WTC11 (cell line): ENCODE measurements around the gene ZDHHC11. TPM values are rescaled to one million over a fixed set of nuclear protein-coding genes. Genes with fewer than 3 reads are reported as not detected.
A peak's percentile ranks its signal among the peaks of the same experiment; 100 is the strongest.

Experiments used
- ATAC-seq: fragments of 200-7000 bp; cut with Tn5 transposase; 2 replicates; pipeline ENCODE4 v1.10.0; 2021; ENCODE audit warnings: mild to moderate bottlenecking, moderate library complexity
- CTCF ChIA-PET: fragments of 300-600 bp; sonication (Branson Sonifier 250); formaldehyde crosslinking; loops from one replicate; lab custom pipeline; 2021; ENCODE audit warnings: antibody characterized with exemption; lab: Charles Lee
- POLR2A ChIA-PET: fragments of 350-600 bp; sonication (Branson Sonifier 250); formaldehyde crosslinking; loops from one replicate; lab custom pipeline; 2021; ENCODE audit warnings: antibody characterized with exemption; lab: Charles Lee
- DNase-seq: peaks from one replicate; pipeline ENCODE4 v3.0.0; 2021; ENCODE audit warnings: low spot score
- H3K27ac Mint-ChIP-seq: 2 replicates; pipeline ENCODE4 v1.8.0; 2021; ENCODE audit warnings: mixed read lengths
- H3K27me3 Mint-ChIP-seq: 2 replicates; pipeline ENCODE4 v1.8.0; 2021; ENCODE audit warnings: low read depth, mild to moderate bottlenecking, moderate library complexity, mixed read lengths
- H3K36me3 Mint-ChIP-seq: 2 replicates; pipeline ENCODE4 v1.8.0; 2021; ENCODE audit warnings: mixed read lengths
- H3K4me1 Mint-ChIP-seq: 2 replicates; pipeline ENCODE4 v1.8.0; 2022; ENCODE audit warnings: mixed read lengths
- H3K4me3 Mint-ChIP-seq: 2 replicates; pipeline ENCODE4 v1.8.0; 2021; ENCODE audit warnings: mild to moderate bottlenecking, moderate library complexity, mixed read lengths
- H3K9me3 Mint-ChIP-seq: 2 replicates; pipeline ENCODE4 v1.8.0; 2021; ENCODE audit warnings: mixed read lengths
- AR ChIP-seq: fragments of 250-450 bp; sonication (Bioruptor Pico); IDR thresholded peaks from 2 replicates; pipeline ENCODE4 v1.9.0; 2021; ENCODE audit warnings: mild to moderate bottlenecking
- CREB1 ChIP-seq: sonication (generic); formaldehyde crosslinking; IDR thresholded peaks from 2 replicates; pipeline ENCODE4 v1.8.0; 2023; ENCODE audit warnings: mild to moderate bottlenecking, missing genetic modification reagents
- ERG ChIP-seq: fragments of 250-450 bp; sonication (Bioruptor Pico); IDR thresholded peaks from 2 replicates; pipeline ENCODE4 v1.8.0; 2021; ENCODE audit warnings: mild to moderate bottlenecking
- ESRRA ChIP-seq: sonication (generic); formaldehyde crosslinking; IDR thresholded peaks from 2 replicates; pipeline ENCODE4 v1.8.1; 2022; ENCODE audit warnings: mild to moderate bottlenecking, missing genetic modification reagents, borderline replicate concordance
- GRHL2 ChIP-seq: fragments of 250-450 bp; sonication (Bioruptor Pico); IDR thresholded peaks from 2 replicates; pipeline ENCODE4 v1.8.0; 2022; ENCODE audit warnings: mild to moderate bottlenecking, moderate library complexity; ENCODE audit not compliant: insufficient replicate concordance, severe bottlenecking
- GTF2I ChIP-seq: fragments of 250-450 bp; sonication (Bioruptor Pico); conservative IDR thresholded peaks from 2 replicates; pipeline ENCODE4 v1.4.0; 2021; ENCODE audit warnings: mild to moderate bottlenecking
- HMGXB4 ChIP-seq: sonication (generic); formaldehyde crosslinking; IDR thresholded peaks from 2 replicates; pipeline ENCODE4 v1.8.1; 2023; ENCODE audit warnings: mild to moderate bottlenecking, moderate library complexity, missing genetic modification reagents
- IRF2 ChIP-seq: sonication (generic); formaldehyde crosslinking; IDR thresholded peaks from 2 replicates; pipeline ENCODE4 v1.8.0; 2022; ENCODE audit warnings: low read depth, missing genetic modification reagents, borderline replicate concordance
- MLX ChIP-seq: sonication (generic); formaldehyde crosslinking; IDR thresholded peaks from 2 replicates; pipeline ENCODE4 v1.8.1; 2023; ENCODE audit warnings: mild to moderate bottlenecking, missing genetic modification reagents, moderate library complexity
- MXD4 ChIP-seq: fragments of 250-450 bp; sonication (Bioruptor Pico); IDR thresholded peaks from 2 replicates; pipeline ENCODE4 v1.8.0; 2021; ENCODE audit warnings: mild to moderate bottlenecking, moderate library complexity, borderline replicate concordance
- NFATC4 ChIP-seq: fragments of 250-450 bp; sonication (Bioruptor Pico); IDR thresholded peaks from 2 replicates; pipeline ENCODE4 v1.9.0; 2021; ENCODE audit warnings: mild to moderate bottlenecking
- NFE2L1 ChIP-seq: sonication (generic); formaldehyde crosslinking; IDR thresholded peaks from 2 replicates; pipeline ENCODE4 v1.8.1; 2023; ENCODE audit warnings: missing genetic modification reagents
- RELA ChIP-seq: sonication (generic); formaldehyde crosslinking; IDR thresholded peaks from 2 replicates; pipeline ENCODE4 v1.8.1; 2022; ENCODE audit warnings: missing genetic modification reagents, mild to moderate bottlenecking, borderline replicate concordance
- TEAD4 ChIP-seq: sonication (generic); formaldehyde crosslinking; IDR thresholded peaks from 2 replicates; pipeline ENCODE4 v1.8.0; 2022; ENCODE audit warnings: mild to moderate bottlenecking, missing genetic modification reagents
- ZBTB43 ChIP-seq: sonication (generic); formaldehyde crosslinking; IDR thresholded peaks from 2 replicates; pipeline ENCODE4 v1.8.1; 2023; ENCODE audit warnings: mild to moderate bottlenecking, missing genetic modification reagents
- ZNF138 ChIP-seq: sonication (generic); formaldehyde crosslinking; conservative IDR thresholded peaks from 2 replicates; pipeline ENCODE4 v1.8.1; 2022; ENCODE audit warnings: mild to moderate bottlenecking, moderate library complexity, missing genetic modification reagents
- total RNA-seq: library from RNA; stranded (reverse); gene quantifications from 3 replicates; pipeline ENCODE4 v1.2.3, GENCODE V29; 2021

The ZDHHC11 gene
- total RNA-seq, 1 experiment from 2014 or later, result 21.4 TPM

- no peak for DNase-seq
- H3K27me3 Mint-ChIP-seq, result 0 out of 2 replicates have a peak, but pooled peaks cover 2% of the 10 kb centered on the region
These were observed 90.3 kb downstream of the ZDHHC11 start for GRCh38 chr5:760363-761058.

More at GRCh38 chr5:760363-761058, 90.3 kb downstream of the ZDHHC11 start:
- ChIA-PET CTCF (no interaction called here), POLR2A (no interaction called here)
- Mint-ChIP-seq H3K9me3 (peaks cover 16% of the 10 kb centered on the region), H3K4me3 (no peak overlapping the region), H3K36me3 (peaks cover 13% of the 10 kb centered on the region), H3K4me1 (no peaks in the 10 kb centered on the region), H3K27ac (peak overlapping the region; percentile 16; the same call in 1 of the 2 replicates)
- ATAC-seq, result no peak
- TF ChIP-seq GTF2I (CRISPR knock-in tag), result no peak
- no peak for TF ChIP-seq IRF2 (CRISPR knock-in tag)
- no peak for TF ChIP-seq NFATC4
- TF ChIP-seq RELA (CRISPR knock-in tag), result no peak
- no peak for TF ChIP-seq NFE2L1 (CRISPR knock-in tag)
- TF ChIP-seq ESRRA (CRISPR knock-in tag), result no peak
- TF ChIP-seq CREB1 (CRISPR knock-in tag), result no peak
- TF ChIP-seq ERG (CRISPR knock-in tag), result no peak
- no peak for TF ChIP-seq AR (CRISPR knock-in tag)
- TF ChIP-seq ZNF138, result no peak
- no peak for TF ChIP-seq GRHL2 (CRISPR knock-in tag)
- no peak for TF ChIP-seq HMGXB4 (CRISPR knock-in tag)
- TF ChIP-seq TEAD4 (CRISPR knock-in tag), result no peak
- TF ChIP-seq MLX (CRISPR knock-in tag), result no peak
- no peak for TF ChIP-seq ZBTB43 (CRISPR knock-in tag)
- TF ChIP-seq MXD4 (CRISPR knock-in tag), result no peak
